NAMALWA (cell line): ENCODE measurements around the gene OR10V1.

Source experiments
- DNase-seq: peaks from one replicate; pipeline ENCODE4 v3.0.0-alpha.2; 2015; ENCODE audit warnings: low spot score

The OR10V1 gene

DNA sequence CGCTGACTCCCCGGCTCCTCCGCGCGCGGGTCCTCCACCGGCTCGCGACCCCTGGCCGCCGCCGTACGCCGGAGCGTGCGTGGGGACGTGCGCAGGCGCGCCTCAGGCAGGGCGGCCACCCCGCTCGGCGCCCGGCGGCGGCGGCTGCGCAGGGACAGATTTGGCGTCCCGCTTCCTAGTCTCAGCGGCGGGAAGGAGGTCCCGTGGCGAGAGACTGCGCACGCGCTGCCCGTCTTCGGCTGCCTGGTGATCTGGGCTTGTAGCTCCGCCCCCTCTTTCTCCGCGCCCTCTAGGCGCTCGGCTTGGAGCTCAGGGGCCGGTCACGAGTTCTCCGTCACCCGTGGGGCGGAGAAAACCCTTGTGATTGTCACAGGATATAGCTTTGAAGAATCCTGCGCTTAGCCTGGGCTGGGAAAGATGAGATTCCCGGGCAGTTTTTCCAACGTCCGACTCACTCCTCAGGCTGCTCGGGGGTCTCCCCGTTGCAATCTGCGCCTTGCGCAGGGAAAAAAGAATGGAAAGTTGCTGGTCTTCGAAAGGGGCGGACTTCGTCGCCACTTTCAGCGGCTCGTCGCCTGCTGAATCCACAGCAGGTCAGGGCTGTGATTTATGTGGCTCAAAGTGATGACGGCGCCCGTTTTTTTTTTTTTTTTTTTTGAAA lies 44.6 kb downstream of the OR10V1 start, which contains the start of gene PATL1:
PATL1 (minus strand) TSS at position 88 of the 661 bp plus-strand sequence. CDS start 142 bp downstream, outside the sequence.
- peak; percentile 98 for DNase-seq

DNA sequence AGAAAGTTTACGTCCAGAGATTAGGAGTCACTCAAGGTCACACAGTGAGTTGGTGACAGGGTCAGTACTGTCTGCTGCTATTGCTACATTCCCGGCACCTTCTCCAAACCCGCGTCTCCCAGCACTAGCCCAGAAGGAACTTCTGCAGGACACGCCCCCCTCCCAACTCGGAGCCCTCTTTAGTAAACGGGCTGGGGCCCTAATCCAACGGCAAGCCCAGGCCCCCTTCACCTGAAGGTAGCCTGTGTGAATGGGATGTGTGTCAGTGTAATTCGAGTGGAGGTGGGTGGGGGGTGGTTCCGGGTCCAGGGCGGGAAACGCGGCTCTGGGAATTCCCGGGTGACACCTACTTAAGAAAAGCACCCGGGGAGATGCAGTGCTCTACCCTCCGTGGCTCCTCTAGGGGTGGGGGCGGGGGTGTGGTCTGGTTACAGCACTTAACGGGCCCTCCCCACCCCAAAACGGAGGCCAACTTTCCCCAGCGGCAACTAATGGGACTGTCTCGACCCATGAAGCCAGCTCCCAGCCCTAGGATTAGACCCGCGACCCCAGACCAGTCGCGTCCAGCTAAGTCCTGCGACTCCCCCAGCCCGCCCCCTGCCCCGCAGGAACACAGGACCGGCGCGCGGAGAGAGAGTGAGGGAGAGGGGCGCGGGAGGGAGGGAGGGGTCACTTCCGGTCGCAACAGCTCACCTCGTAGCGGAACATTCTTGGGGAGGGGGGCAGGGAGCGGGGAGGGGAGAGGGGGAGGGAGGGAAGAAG lies 45.3 kb downstream of the OR10V1 start:
- peak; percentile 69 for DNase-seq

DNA sequence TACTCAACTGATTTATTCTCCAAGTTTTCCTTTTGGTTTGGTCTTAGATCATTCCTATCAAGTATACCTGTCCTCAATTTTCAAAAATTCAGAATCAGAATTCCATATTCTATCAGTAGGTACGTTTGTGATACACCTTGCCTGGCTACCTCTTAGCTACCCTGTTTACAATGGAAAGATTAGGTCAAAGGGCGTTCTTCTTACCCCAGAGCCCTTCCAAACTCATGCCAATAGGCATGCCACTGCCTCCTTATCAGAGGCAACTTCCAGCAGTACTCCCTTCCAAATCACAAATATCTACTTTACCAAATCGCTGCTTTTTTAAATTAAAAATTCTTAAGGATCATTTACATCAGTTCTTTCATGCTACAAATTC lies 45.8 kb downstream of the OR10V1 start:
- DNase-seq: peak; percentile 10

- no peak for DNase-seq
Observed at GRCh38 chr11:59666969-59667368, 46.7 kb downstream of the OR10V1 start.
